Fibroblast of mammary gland (primary cell): ENCODE measurements around the gene COL4A1.

Experiments
- DNase-seq: peaks from one replicate; pipeline ENCODE4 v3.0.0-alpha.2; 2010; ENCODE audit warnings: low read depth
- H3K4me3 ChIP-seq: 2 replicates; pipeline ENCODE4 v1.5.1; 2011; ENCODE audit warnings: low read depth, mild to moderate bottlenecking, low read length, moderate library complexity; ENCODE audit not compliant: control insufficient read depth
- TF ChIP-seq, protein P1 (sequence below): conservative IDR thresholded peaks from 2 replicates; pipeline ENCODE4 v1.5.1; 2011; ENCODE audit warnings: low read depth, low read length, inconsistent platforms; ENCODE audit not compliant: control insufficient read depth, insufficient read depth

Gene COL4A1

DNA sequence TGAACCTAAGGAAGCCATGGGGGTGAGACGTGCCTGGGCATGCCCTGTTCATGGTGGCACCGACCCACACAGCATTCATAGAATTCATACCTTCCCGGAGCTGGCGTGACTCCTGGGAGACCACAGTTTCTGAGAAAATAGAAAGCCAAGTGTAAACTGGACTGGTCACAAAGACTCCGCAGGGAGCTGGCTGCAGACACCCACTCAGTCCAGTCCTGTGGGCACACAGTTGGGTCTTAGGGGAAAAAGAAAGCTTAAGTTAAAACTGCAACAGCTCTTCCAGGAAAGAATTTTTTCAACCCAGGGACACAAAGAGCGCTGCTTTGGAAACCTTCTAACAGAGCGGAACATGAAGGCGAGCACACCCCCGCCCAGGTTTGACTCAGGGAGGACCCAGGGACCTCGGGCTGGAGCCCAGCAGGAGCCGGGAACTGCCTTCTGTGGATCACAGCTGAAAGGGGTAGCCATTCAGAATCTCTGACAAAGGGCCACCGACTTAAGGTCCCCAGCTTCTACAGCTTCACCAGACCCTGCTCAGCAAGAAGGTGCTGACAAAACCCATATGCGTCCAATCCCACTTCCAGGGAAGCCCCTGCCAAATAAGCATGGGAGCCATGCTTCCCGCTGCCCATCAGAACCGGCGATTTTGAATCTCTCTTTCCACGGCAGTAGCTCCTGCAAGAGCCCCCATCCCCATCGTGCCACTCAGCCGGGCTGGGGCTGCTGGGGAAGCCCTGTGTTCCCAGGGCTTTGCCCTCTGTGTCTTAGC, 183.7 kb downstream of the COL4A1 start:
- H3K4me3 ChIP-seq, result no peak overlapping the region
- DNase-seq, result no peak
- TF ChIP-seq, protein P1, sequence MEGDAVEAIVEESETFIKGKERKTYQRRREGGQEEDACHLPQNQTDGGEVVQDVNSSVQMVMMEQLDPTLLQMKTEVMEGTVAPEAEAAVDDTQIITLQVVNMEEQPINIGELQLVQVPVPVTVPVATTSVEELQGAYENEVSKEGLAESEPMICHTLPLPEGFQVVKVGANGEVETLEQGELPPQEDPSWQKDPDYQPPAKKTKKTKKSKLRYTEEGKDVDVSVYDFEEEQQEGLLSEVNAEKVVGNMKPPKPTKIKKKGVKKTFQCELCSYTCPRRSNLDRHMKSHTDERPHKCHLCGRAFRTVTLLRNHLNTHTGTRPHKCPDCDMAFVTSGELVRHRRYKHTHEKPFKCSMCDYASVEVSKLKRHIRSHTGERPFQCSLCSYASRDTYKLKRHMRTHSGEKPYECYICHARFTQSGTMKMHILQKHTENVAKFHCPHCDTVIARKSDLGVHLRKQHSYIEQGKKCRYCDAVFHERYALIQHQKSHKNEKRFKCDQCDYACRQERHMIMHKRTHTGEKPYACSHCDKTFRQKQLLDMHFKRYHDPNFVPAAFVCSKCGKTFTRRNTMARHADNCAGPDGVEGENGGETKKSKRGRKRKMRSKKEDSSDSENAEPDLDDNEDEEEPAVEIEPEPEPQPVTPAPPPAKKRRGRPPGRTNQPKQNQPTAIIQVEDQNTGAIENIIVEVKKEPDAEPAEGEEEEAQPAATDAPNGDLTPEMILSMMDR, result no peak

DNA sequence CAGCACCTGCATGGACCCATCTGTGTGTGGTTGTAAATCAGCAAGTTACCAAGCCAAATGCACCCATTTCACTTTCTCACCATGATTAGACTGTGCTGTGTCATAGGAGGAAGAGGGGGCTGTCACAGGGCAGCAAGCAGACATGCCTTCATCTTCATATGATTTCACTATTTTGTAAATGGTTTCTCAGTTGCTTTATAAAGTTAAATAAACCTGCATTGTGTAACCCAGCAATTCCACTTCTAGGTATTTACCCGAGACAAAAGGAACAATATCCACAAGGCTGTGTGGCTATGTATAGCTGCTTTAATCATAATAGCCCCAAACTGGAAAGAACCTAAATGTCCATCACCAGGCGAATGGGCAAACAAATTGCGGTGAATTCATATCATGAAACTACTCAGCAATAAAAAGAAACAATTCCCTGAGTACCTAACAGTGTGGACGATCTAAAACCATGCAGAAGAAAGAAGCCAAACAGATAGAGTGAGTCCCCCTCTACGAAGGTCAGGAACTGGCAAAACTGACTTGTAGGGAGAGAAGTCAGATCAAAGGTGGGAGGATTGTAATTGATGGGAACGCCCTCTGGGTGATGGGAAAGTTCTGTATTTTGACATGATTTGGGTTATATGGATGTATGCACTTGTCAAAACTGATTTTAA, 185.4 kb downstream of the COL4A1 start:
- TF ChIP-seq, protein P1, result no peak
- H3K4me3 ChIP-seq, result no peak overlapping the region

DNA sequence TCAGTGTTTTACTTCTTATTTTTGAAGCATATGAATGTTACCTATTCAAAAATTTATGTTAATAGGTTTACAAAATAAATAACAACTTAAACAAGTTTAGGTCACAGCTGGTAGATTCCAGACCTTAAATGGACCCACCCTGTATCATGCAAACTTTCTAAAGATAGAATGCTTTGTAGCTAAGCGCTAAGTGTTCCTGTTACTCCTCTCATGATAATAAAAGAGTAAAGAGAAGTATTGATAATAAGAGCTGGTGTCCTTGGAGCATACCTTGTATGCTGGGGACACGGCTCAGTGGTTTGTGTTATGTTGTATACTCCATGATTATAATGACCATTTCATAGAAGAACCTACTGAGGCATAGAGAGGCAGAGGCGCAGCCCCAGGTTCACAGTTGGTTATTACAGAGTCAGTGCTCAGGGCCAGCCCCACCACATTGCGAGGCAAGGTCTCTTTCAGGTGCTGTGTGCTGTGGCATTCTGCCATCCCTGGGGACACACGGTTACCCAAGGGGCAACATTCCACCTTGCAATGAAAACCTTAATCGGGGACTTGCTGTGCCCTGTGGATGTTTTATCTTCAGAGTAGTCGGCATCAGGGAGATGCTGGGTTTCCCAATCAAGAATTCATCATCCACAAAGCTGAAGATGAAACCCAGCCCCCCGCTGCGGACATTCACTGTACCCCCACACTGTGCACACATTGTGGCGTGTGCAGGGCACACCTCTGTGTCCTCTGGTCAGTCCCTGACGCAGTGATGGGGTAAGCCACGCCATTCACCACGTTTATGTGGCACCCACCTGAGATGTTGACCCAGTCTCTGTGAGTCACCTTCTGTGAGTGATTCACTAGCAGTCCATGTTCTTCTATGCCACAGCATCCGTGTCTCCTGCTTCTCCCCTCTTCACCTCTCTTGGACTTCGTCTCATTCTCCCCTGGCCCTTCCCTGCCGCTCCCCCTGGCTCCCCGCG, 186.7 kb downstream of the COL4A1 start:
- peak; percentile 58 for DNase-seq

More for the DNA sequence above, 185.4 kb downstream of the COL4A1 start:
- no peak for DNase-seq

DNA sequence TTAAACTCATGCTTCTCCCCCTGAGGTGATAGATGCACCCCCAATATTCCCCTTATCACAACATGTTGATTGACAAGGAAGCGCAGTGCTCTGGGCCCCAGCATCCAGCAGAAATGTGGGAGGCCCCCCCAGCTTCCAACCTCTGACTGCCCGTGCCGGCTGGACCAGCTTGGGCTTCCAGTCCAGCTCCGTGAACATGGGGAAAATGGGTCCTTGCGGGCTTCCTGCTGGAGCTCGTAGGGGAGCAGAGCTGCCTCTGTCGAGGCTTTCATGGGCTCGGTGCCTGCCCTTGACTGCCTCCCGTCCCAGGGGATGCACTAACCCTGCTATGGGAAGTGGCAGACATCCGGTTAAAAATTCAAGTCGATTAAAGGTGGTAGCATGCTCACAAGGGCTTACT, 188.9 kb downstream of the COL4A1 start:
- H3K4me3 ChIP-seq, result no peak overlapping the region
- TF ChIP-seq, protein P1, result no peak

More for the DNA sequence above, 186.7 kb downstream of the COL4A1 start:
- TF ChIP-seq, protein P1, result no peak
- no peak overlapping the region for H3K4me3 ChIP-seq

DNA sequence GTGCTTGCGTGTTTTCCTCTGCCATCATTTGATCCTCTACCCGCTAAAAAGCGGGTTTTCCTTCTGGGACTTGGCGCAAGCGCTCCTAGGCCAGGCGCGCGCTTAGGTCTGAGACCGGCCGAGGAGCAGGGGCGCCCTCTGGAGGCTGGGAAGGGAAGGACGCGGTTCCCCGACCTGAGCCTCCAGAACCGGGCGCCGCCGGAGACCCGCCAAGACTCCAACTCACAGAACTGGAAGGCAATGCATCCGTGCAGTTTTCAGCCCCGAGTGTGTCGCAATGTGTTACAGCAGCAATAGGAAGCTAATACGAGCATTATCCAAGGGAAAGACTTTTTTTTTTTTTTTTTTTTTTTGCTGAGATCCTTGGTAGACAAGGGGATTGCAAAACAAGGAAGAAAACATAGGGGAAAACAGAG, 190.9 kb downstream of the COL4A1 start:
- peak; percentile 79 for DNase-seq
- TF ChIP-seq, protein P1, result peak; percentile 70
- H3K4me3 ChIP-seq, result no peak overlapping the region

More for the DNA sequence above, 188.9 kb downstream of the COL4A1 start:
- no peak for DNase-seq

DNA sequence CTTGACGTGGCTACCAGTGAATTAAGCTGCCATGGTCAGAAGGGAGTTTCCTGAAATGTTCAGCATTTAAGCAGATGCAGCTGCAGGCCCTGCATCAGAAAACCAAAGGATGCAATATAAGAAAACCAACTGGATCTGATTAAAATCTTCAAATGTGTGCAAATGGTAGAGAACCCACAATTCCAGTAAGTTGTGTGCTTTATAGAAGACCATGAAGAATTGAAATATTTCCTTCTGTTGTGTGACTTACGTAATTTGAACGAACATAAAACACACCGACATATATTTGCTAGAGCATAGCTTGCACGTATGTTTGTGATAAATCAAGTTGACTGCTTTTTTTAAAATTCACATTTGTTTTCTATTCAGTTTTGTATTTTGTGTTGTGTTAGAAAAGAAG, 191.4 kb downstream of the COL4A1 start:
- TF ChIP-seq, protein P1, result no peak
- DNase-seq, result no peak
- no peak overlapping the region for H3K4me3 ChIP-seq
